ENCODE measurements around the gene CCDC154.

The CCDC154 gene

DNA sequence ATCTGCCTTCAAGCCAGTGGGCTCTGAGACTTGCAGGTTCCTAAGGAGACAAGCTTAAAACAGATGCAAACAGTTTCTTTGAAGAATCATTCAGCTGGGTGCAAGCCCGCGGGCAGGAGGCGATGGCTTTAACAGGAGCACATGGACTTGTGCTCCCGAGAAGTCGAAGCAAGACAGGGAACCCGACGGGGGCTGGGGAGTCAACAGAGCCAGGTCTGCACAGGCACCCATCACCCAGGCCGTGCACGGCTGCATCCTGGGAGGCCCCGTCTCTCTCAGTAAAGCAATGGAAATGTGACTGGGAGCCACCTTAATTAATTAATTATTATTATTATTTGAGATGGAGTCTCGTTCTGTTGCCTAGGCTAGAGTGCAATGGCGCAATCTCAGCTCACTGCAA is 44.7 kb upstream of the CCDC154 start:
- no peak for DNase-seq (ENCODE audit: low read depth)
- H3K4me3 ChIP-seq (replicated peaks; ENCODE audit: low read depth, low read length), result no peak overlapping the region
- TF ChIP-seq, protein P1, sequence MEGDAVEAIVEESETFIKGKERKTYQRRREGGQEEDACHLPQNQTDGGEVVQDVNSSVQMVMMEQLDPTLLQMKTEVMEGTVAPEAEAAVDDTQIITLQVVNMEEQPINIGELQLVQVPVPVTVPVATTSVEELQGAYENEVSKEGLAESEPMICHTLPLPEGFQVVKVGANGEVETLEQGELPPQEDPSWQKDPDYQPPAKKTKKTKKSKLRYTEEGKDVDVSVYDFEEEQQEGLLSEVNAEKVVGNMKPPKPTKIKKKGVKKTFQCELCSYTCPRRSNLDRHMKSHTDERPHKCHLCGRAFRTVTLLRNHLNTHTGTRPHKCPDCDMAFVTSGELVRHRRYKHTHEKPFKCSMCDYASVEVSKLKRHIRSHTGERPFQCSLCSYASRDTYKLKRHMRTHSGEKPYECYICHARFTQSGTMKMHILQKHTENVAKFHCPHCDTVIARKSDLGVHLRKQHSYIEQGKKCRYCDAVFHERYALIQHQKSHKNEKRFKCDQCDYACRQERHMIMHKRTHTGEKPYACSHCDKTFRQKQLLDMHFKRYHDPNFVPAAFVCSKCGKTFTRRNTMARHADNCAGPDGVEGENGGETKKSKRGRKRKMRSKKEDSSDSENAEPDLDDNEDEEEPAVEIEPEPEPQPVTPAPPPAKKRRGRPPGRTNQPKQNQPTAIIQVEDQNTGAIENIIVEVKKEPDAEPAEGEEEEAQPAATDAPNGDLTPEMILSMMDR (IDR thresholded peaks at IDR 0.05; ENCODE audit: low read length, missing control alignments), result no peak

DNA sequence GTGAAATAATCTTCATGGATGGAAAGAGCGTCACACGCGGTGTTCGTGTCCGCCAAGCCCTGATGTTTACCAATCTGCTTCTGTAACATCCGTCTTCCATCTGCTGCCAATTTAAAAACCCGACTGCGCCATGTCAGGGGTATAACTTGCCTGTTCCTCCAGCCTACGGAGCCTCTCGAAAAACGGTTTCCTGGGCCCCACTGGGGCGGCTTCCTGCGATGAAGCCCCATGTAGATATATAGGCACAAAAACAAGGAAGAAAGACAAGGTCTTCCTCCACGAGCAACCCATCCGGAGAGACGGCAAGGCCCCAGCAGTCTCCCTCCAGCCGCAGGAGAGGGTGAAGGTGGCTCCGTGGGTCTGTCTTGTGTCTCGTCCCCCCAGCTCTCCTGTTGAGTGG is 44.3 kb upstream of the CCDC154 start, which contains the start of gene PTX4:
TSS of gene PTX4 (minus strand) at position 326 of the 400 bp plus-strand sequence. CDS start at position 291, 35 bp downstream.
- H3K4me3 ChIP-seq (replicated peaks; ENCODE audit: low read depth, low read length), result no peak within 1 kb of the TSS
- TF ChIP-seq, protein P1 (IDR thresholded peaks at IDR 0.05; ENCODE audit: low read length, missing control alignments), result no peak
- DNase-seq (ENCODE audit: low read depth), result no peak

DNA sequence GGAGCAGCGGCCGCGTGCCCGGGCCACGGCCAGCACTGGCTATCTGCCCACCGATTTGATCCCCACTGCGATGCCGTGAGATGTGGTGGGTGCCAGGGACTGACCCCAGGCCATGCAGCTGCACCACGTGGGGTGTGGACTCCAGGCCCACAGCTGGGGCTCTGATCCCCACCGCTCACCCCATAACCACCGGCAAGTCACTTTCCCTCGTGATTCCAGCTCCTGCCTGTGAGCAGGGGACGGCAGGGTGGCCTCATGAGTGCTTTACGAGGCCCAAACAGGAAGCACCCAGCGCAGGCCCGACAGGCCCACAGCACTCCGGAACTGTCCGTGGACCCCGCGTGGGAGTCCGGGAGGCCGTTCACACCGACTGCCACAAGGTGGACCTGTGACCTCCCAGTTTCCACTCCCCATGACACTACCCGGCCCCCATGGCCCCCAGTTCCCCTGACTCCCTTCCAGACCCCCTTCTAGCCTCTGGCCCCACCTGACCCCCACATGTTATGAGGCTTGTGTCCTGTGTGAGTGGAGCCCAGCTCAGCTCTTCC is 43.8 kb upstream of the CCDC154 start:
- TF ChIP-seq, protein P1 (IDR thresholded peaks at IDR 0.05; ENCODE audit: low read length, missing control alignments), result no peak
- DNase-seq (ENCODE audit: low read depth), result no peak
- no peak overlapping the region for H3K4me3 ChIP-seq (replicated peaks; ENCODE audit: low read depth, low read length)

DNA sequence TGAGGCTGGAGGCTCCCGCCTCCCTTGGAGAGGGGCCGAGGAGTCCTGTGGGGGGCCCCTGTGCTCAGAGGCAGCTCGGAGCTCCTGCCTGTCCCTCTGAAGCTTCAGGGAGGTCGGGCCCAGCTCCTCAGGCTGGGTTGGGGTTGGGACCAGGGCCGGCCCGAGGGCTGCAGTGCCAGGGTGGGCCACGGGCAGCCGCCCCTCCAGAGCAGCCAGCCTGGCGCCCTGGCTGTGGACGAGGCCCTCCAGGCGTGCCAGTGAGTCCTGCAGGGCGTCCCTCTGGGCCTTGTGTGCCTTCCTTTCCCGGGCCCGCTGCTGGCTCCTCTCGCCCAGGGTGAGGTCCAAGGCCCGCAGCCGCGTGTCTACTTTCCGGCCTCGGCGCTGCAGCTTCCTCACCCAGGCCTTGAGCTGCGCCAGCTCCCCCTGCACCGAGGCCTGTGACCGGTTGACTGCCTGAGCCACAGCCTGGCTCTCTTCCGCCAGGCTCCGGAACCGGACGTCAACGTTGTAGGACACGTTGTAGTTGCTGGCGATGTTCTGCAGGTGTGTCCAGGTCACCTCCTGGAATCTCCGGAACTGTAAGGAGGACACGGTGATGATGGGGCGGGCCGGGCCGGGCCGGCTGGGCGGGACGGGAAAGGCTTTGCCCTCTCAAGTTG is 43.2 kb upstream of the CCDC154 start:
- no peak for DNase-seq (ENCODE audit: low read depth)
- TF ChIP-seq, protein P1 (IDR thresholded peaks at IDR 0.05; ENCODE audit: low read length, missing control alignments), result no peak
- H3K4me3 ChIP-seq (replicated peaks; ENCODE audit: low read depth, low read length), result no peak overlapping the region

DNA sequence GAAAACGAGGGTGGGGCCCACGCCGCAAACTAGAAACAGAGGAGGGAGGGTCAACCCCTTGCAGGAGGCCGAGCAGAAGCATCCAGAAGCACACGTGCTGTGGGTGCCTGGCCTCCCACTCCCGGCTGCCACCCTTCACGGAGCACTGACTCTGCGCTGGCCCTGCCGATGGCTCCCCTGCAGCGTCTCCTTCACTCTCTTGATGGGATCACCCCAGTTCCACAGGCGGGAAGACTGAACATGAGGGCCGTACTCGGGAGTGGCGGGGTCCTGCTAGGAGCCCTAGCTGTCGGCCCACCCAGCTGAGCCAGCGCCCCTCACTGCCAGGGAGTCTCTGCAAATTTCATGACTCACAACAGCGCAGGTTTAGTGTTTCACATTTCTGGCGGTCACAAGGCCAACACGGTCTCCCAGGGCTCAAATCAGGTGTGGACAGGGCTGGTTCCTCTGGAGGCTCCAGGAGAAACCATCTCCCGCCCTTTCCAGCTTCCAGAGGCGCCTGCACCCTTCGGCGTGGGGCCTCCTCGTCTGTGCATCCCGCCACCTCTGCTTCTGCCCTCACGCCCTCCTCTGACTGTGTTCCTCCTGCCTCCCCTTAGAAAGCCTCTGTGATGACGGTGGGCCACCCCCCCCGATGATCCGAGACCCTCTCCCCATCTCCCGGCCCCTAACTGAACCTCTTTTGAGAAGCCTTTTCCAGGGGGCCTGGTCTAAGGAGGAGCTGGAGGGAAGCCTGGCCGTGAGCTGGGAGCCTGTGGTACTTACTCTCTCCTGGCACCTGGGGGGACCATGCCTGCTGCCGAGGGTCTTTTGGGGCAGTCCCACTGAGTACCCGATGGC is 42.4 kb upstream of the CCDC154 start:
- no peak for DNase-seq (ENCODE audit: low read depth)
- TF ChIP-seq, protein P1 (IDR thresholded peaks at IDR 0.05; ENCODE audit: low read length, missing control alignments), result no peak
- no peak overlapping the region for H3K4me3 ChIP-seq (replicated peaks; ENCODE audit: low read depth, low read length)

DNA sequence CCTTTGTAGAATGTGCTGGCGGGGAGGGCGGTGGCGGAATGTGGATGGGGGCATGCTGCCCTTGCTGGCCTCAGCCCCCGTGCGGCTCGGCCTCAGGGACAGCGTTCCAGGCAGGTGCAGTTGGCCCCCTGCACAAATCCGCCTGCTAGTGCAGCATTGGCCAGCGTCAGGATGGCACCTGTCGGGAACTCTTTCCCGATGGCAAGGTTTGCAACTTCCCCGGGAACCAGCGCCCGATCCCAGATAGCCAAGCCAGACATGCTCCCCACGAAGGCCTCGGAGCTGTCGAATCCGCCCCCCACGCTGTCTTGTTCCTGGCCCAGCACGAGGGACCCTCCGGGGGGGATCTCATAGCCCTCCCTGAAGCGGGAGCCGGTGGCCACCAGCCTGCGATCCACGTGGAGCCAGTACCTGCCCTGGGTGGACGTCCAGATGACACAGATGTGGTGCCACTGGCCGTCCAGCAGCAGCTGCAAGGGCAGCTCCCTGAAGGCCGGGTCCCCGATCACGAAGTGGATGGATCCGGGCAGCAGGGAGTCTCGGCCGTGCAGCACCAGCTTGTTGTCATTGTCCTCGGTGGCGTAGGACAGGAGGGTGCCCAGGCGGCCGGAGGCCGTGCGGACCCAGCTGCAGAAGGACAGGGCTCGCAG is 41.6 kb upstream of the CCDC154 start:
- no peak for DNase-seq (ENCODE audit: low read depth)
- no peak overlapping the region for H3K4me3 ChIP-seq (replicated peaks; ENCODE audit: low read depth, low read length)
- TF ChIP-seq, protein P1 (IDR thresholded peaks at IDR 0.05; ENCODE audit: low read length, missing control alignments), result no peak

All from fibroblast of pulmonary artery (primary cell).